Neural progenitor cell (in vitro differentiated cells): ENCODE data around the gene ESYT3.

Experiments used
- CTCF ChIP-seq: fragments of 200-600 bp; sonication (generic); IDR thresholded peaks from 2 replicates; pipeline ENCODE4 v1.5.1; 2017; ENCODE audit warnings: antibody characterized with exemption, mild to moderate bottlenecking
- EZH2 ChIP-seq: fragments of 200-600 bp; sonication (generic); IDR thresholded peaks from 2 replicates; pipeline ENCODE4 v1.6.1; 2017; ENCODE audit warnings: antibody characterized with exemption, mild to moderate bottlenecking, moderate library complexity
- EZH2phosphoT487 ChIP-seq: fragments of 200-600 bp; sonication (generic); IDR thresholded peaks from 2 replicates; pipeline ENCODE4 v1.6.1; 2017; ENCODE audit warnings: antibody characterized with exemption

DNA sequence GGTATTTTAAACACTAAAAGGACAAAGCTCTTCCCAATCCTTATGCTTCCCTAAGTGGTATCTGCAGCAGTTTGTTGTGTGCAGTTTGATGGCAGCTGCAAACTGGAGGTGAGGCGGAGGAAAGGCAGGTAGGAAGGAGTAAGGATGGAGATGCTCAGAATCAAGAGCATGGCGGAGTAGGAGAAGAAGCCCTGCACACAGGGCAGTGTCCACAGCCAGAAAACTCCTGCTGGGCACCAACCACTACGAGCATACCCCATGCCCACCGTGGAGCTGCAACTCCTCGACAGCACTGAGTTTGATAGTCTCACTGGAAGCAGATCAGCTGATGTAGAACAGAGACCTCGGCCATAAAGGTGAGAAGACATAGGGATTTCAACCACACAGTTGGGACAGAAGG, 30.3 kb upstream of the ESYT3 start:
- TF ChIP-seq CTCF (no peak), EZH2 (no peak), EZH2phosphoT487 (no peak)
